B cell (primary cell): Measurements from ENCODE around the gene TRMT6. TPM values are rescaled to one million over a fixed set of nuclear protein-coding genes. Genes with fewer than 3 reads are reported as not detected.

Experiments
- ATAC-seq: fragments of 200-7000 bp; cut with Tn5 transposase; one replicate; pipeline ENCODE4 v1.10.0; 2021; ENCODE audit warnings: low read depth, mild to moderate bottlenecking, moderate number of reproducible peaks, moderate library complexity
- CTCF ChIA-PET: fragments of 350-600 bp; sonication (Branson Sonifier 250); formaldehyde crosslinking; loops from one replicate; lab custom pipeline; 2021; ENCODE audit warnings: antibody characterized with exemption, inconsistent platforms; lab: Charles Lee
- POLR2A ChIA-PET: fragments of 350-600 bp; sonication (Branson Sonifier 250); formaldehyde crosslinking; loops from one replicate; lab custom pipeline; 2021; ENCODE audit warnings: antibody characterized with exemption; lab: Charles Lee
- DNase-seq: peaks from one replicate; pipeline ENCODE4 v3.0.0; 2013
- H2AFZ ChIP-seq: 2 replicates; pipeline ENCODE4 v1.6.1; 2012; ENCODE audit warnings: mild to moderate bottlenecking, low read depth, low read length; ENCODE audit not compliant: insufficient read depth, poor library complexity, severe bottlenecking
- H3K27ac ChIP-seq, 2 donors: 1 replicate in 1 of 2; 2 replicates in 1 of 2; pipeline ENCODE4 v1.5.1; 2012 to 2013; ENCODE audit warnings: low read length in 2 of 2, mild to moderate bottlenecking in 2 of 2, moderate library complexity in 1 of 2
- H3K27me3 ChIP-seq, 4 experiments: fragments of 200-600 bp in 1 of 4; sonication (generic) in 1 of 4; replicated peaks in 1 of 4; 1 replicate in 2 of 4; 2 replicates in 2 of 4; pipeline versions ENCODE4 v1.6.1 to v1.7.0; 2013 to 2016; ENCODE audit warnings: low read length in 3 of 4, mild to moderate bottlenecking in 2 of 4, mixed read lengths in 1 of 4, moderate library complexity in 1 of 4; ENCODE audit not compliant: insufficient read depth in 4 of 4, control insufficient read depth in 3 of 4; ENCODE audit errors: control extremely low read depth in 1 of 4
- H3K36me3 ChIP-seq, 2 experiments: replicated peaks in 1 of 2; 1 replicate in 1 of 2; 2 replicates in 1 of 2; pipeline versions ENCODE4 v1.6.1 to v1.7.1; 2013; ENCODE audit warnings: low read length in 1 of 2; ENCODE audit not compliant: insufficient read depth in 2 of 2, control insufficient read depth in 1 of 2; ENCODE audit errors: control extremely low read depth in 1 of 2, extremely low read depth in 1 of 2
- H3K4me1 ChIP-seq, 2 donors: fragments of 200-600 bp in 1 of 2; sonication (generic) in 1 of 2; 1 replicate in 1 of 2; 2 replicates in 1 of 2; pipeline versions ENCODE4 v1.5.1 to v1.6.1; 2013 to 2017; ENCODE audit warnings: low read length in 2 of 2; ENCODE audit not compliant: control insufficient read depth in 2 of 2, insufficient read depth in 2 of 2
- H3K4me2 ChIP-seq: replicated peaks from 2 replicates; pipeline ENCODE3; 2012; ENCODE audit warnings: mild to moderate bottlenecking, low read depth, low read length; ENCODE audit not compliant: poor library complexity, severe bottlenecking
- H3K4me3 ChIP-seq, 5 experiments: fragments of 200-600 bp in 1 of 5; sonication (generic) in 1 of 5; 1 replicate in 3 of 5; 2 replicates in 2 of 5; pipeline versions ENCODE4 v1.5.1 to v1.7.0; 2011 to 2016; ENCODE audit warnings: low read length in 4 of 5, mild to moderate bottlenecking in 4 of 5, low read depth in 2 of 5, control low read depth in 1 of 5, moderate library complexity in 1 of 5; ENCODE audit not compliant: insufficient read depth in 1 of 5; ENCODE audit errors: control extremely low read depth in 1 of 5, extremely low read depth in 1 of 5
- H3K79me2 ChIP-seq: fragments of 200-600 bp; sonication (generic); one replicate; pipeline ENCODE4 v1.6.0; 2016; ENCODE audit warnings: low read length; ENCODE audit not compliant: control insufficient read depth, insufficient read depth
- H3K9ac ChIP-seq: fragments of 200-600 bp; sonication (generic); 2 replicates; pipeline ENCODE4 v1.6.1; 2017; ENCODE audit warnings: mild to moderate bottlenecking, low read length, moderate library complexity
- H3K9me3 ChIP-seq, 3 donors: one replicate each; pipeline versions ENCODE4 v1.6.1 to v1.7.1; 2013; ENCODE audit warnings: low read length in 2 of 3; ENCODE audit not compliant: control insufficient read depth in 2 of 3, insufficient read depth in 1 of 3; ENCODE audit errors: control extremely low read depth in 1 of 3
- H4K20me1 ChIP-seq: 2 replicates; pipeline ENCODE4 v1.6.0; 2012; ENCODE audit warnings: mild to moderate bottlenecking, low read length; ENCODE audit not compliant: insufficient read depth, control insufficient read depth, poor library complexity, severe bottlenecking
- H3K27ac Mint-ChIP-seq: one replicate; pipeline ENCODE4 v1.8.0; 2021; ENCODE audit warnings: mixed read lengths
- H3K27me3 Mint-ChIP-seq: one replicate; pipeline ENCODE4 v1.8.0; 2021; ENCODE audit warnings: mixed read lengths
- H3K4me1 Mint-ChIP-seq: one replicate; pipeline ENCODE4 v1.8.0; 2021; ENCODE audit warnings: mixed read lengths
- H3K4me3 Mint-ChIP-seq: one replicate; pipeline ENCODE4 v1.8.0; 2021; ENCODE audit warnings: mixed read lengths
- H3K9me3 Mint-ChIP-seq: one replicate; pipeline ENCODE4 v1.8.0; 2022; ENCODE audit warnings: mixed read lengths; ENCODE audit not compliant: insufficient read depth
- CTCF ChIP-seq: fragments of 200-600 bp; IDR thresholded peaks from one replicate; pipeline ENCODE4 v1.8.0; 2022; ENCODE audit warnings: antibody characterized with exemption, mild to moderate bottlenecking
- EZH2 ChIP-seq: IDR thresholded peaks from 2 replicates; pipeline ENCODE4 v1.6.1; 2012; ENCODE audit warnings: borderline replicate concordance, low read depth, mild to moderate bottlenecking, moderate library complexity, low read length; ENCODE audit not compliant: insufficient read depth, poor library complexity, severe bottlenecking
- WGBS: methylation state at CpG from one replicate; pipeline ENCODE4 v1.1.5; 2013; ENCODE audit warnings: missing lambda C conversion rate; ENCODE audit not compliant: insufficient coverage; 5-methylcytosine and 5-hydroxymethylcytosine counted together
- intact Hi-C: fragments of 100-400 bp; cut with micrococcal nuclease; formaldehyde crosslinking; loops from one replicate; pipeline ENCODE4 v1.10.0; 2022
- polyA plus RNA-seq: library from polyadenylated mRNA; depleted of rRNA; stranded (reverse); fragments of >200 nt; gene quantifications from 2 replicates; pipeline ENCODE4 v1.2.3, GENCODE V29; 2012
- total RNA-seq, 2 donors: library from RNA; stranded (reverse); fragments of 120-200 nt in 1 of 2; gene quantifications; 1 replicate in 1 of 2; 2 replicates in 1 of 2; pipeline versions ENCODE4 v1.2.3 to v1.2.4, GENCODE V29; 2013 to 2022

Gene TRMT6
- total and polyA plus RNA-seq, 2 donors (not counting 1 experiment from before 2014, with no cell fraction given), result 5.7 to 18.2 TPM

GRCh38 chr20:5974531-5974930, 24.2 kb upstream of the TRMT6 start:
- Mint-ChIP-seq H3K27me3 (no peaks in the 10 kb centered on the region), H3K9me3 (no peaks in the 10 kb centered on the region), H3K27ac (no peak overlapping the region), H3K4me3 (no peak overlapping the region), H3K4me1 (no peaks in the 10 kb centered on the region)
- ATAC-seq (no peak), DNase-seq (no peak)
- no peaks in the 10 kb centered on the region for H4K20me1 ChIP-seq
- H3K36me3 ChIP-seq, result peaks cover 0 to 34% of the 10 kb centered on the region in 2 experiments
- H3K4me3 ChIP-seq, result no peak overlapping the region
- ChIA-PET CTCF (no interaction called here), POLR2A (no interaction called here)
- no peaks in the 10 kb centered on the region for H3K27me3 ChIP-seq
- intact Hi-C loops, result no loop called here
- H3K27ac ChIP-seq, result no peak overlapping the region
- H3K9ac ChIP-seq, result no peak overlapping the region
- no peak overlapping the region for H3K4me2 ChIP-seq
- TF ChIP-seq CTCF (no peak), EZH2 (no peak)
- no peak overlapping the region for H2AFZ ChIP-seq
- WGBS, result 100% methylated on average over 1 of the region's 1 CpG
- H3K9me3 ChIP-seq, result no peaks in the 10 kb centered on the region
- H3K79me2 ChIP-seq, result no peaks in the 10 kb centered on the region
- no peaks in the 10 kb centered on the region for H3K4me1 ChIP-seq

- H3K27ac Mint-ChIP-seq, result no peak overlapping the region
- Histone ChIP-seq H3K4me3 (no peak overlapping the region), H3K27ac (no peak overlapping the region), H4K20me1 (no peaks in the 10 kb centered on the region), H3K27me3 (no peaks in the 10 kb centered on the region), H2AFZ (no peak overlapping the region), H3K9me3 (no peaks in the 10 kb centered on the region), H3K9ac (no peak overlapping the region), H3K4me2 (no peak overlapping the region), H3K4me1 (no peaks in the 10 kb centered on the region), H3K79me2 (no peaks in the 10 kb centered on the region), H3K36me3 (peaks cover 0 to 28% of the 10 kb centered on the region in 2 experiments)
- no peaks in the 10 kb centered on the region for H3K9me3 Mint-ChIP-seq
- H3K27me3 Mint-ChIP-seq, result no peaks in the 10 kb centered on the region
- TF ChIP-seq EZH2 (no peak), CTCF (no peak)
- ATAC-seq (no peak), DNase-seq (no peak)
- 80% methylated on average over 4 of the region's 4 CpGs for WGBS
- ChIA-PET CTCF (no interaction called here), POLR2A (no interaction called here)
- intact Hi-C loops, result no loop called here
- no peak overlapping the region for H3K4me3 Mint-ChIP-seq
- no peaks in the 10 kb centered on the region for H3K4me1 Mint-ChIP-seq
Observed at GRCh38 chr20:5973971-5974370, 23.6 kb upstream of the TRMT6 start.
